Activated CD4-positive, alpha-beta T cell treated with anti-CD3 and anti-CD28 coated beads, Interleukin-10, Interleukin-2, amounts not matched to agents 100 ng/mL and 50 ng/mL, durations not matched to agents 16 hours and 8 hours (primary cell): ENCODE results near the gene LRRTM2.

Experiments used
- DNase-seq: peaks from one replicate; pipeline ENCODE4 v3.0.0-alpha.2; 2020

The LRRTM2 gene

GRCh38 chr5:138878437-138879235 is 3.5 kb upstream of the LRRTM2 start:
- no peak for DNase-seq

- no peak for DNase-seq
Measured at GRCh38 chr5:138876811-138877210, 1.7 kb upstream of the LRRTM2 start.

- no peak for DNase-seq
Measured at GRCh38 chr5:138875946-138876345, 811 bp upstream of the LRRTM2 start.

- DNase-seq = no peak
Measured at GRCh38 chr5:138875552-138875875, 379 bp upstream of the LRRTM2 start.

GRCh38 chr5:138874241-138874640 is 894 bp downstream of the LRRTM2 start:
- no peak for DNase-seq

- DNase-seq = no peak
Measured at GRCh38 chr5:138873466-138874221, 1.5 kb downstream of the LRRTM2 start.

GRCh38 chr5:138872841-138873465 is 2.2 kb downstream of the LRRTM2 start:
- no peak for DNase-seq

- DNase-seq = no peak
Measured at GRCh38 chr5:138870611-138871010, 4.5 kb downstream of the LRRTM2 start.

GRCh38 chr5:138869763-138870500 is 5.2 kb downstream of the LRRTM2 start:
- DNase-seq = peak; percentile 46

GRCh38 chr5:138869038-138869437 is 6.1 kb downstream of the LRRTM2 start:
- no peak for DNase-seq

GRCh38 chr5:138867011-138867410 is 8.1 kb downstream of the LRRTM2 start:
- no peak for DNase-seq

- DNase-seq = no peak
Measured at GRCh38 chr5:138853132-138853531, 22.0 kb downstream of the LRRTM2 start.

- DNase-seq = no peak
Measured at GRCh38 chr5:138850865-138851435, 24.2 kb downstream of the LRRTM2 start.

- DNase-seq = no peak
Measured at GRCh38 chr5:138849882-138850281, 25.3 kb downstream of the LRRTM2 start.

- no peak for DNase-seq
Measured at GRCh38 chr5:138849439-138849838, 25.7 kb downstream of the LRRTM2 start.

- no peak for DNase-seq
Measured at GRCh38 chr5:138844812-138845513, 30.2 kb downstream of the LRRTM2 start.

GRCh38 chr5:138844125-138844461 is 31.0 kb downstream of the LRRTM2 start:
- DNase-seq = no peak

GRCh38 chr5:138843316-138844124 is 31.6 kb downstream of the LRRTM2 start:
- no peak for DNase-seq

- no peak for DNase-seq
Measured at GRCh38 chr5:138841531-138841930, 33.6 kb downstream of the LRRTM2 start.

- no peak for DNase-seq
Measured at GRCh38 chr5:138840103-138840502, 35.0 kb downstream of the LRRTM2 start.

- DNase-seq = no peak
Measured at GRCh38 chr5:138837160-138837559, 38.0 kb downstream of the LRRTM2 start.
